Hypothalamus (tissue), 51 donors: ENCODE data around the gene CNGA2.
"Not testable (repeated sequence)": the region's sequence is repeated elsewhere in the genome, so short reads cannot be mapped to it uniquely, and the experiment has no call there.

Source experiments
- DNase-seq, 51 donors: peaks; one replicate each; lab custom pipeline; 2025; lab: John Stamatoyannopoulos, UW

Gene CNGA2

DNA sequence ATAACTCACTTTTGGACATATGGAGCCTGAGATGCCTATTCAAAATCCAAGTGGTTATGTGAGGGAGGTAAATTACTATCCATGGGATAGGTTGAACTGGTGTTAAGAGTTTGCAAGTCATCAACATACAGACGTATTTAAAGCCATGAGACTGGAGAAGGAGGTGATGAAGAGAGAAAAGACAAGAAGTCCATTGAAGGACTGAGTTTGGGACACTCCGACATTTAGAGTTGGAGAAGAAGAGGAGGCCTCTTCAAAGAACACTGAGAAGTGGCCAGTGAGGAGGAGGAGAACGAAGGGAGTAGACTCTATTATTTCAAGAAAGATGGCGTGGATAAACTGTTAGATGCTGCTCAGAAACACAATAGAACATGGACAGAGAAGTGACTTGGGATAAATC is at the start of gene CNGA2:
TSS of gene CNGA2 (plus strand) at position 301 of the 400 bp plus-strand sequence. CDS start 3,738 bp downstream, outside the sequence.
- no peak for DNase-seq

DNA sequence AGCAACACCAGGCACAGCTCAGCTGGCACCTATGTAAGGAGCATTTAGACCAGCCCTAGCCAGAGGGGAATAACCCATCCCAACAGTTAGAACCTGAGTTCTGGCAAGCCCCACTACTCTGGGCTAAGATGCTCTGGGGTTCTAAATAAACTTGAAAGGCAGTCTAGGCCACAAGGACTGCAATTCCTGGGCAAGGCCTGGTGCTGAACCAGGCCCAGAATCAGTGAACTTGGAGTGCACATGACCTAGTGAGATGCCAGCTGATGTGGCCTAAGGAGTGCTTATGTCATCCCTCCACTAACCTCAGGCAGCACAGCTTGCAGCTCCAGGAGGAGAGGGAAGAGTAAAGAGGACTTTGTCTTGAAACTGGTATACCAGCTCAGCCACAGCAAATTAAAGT is 46.9 kb upstream of the CNGA2 start:
- DNase-seq: no peak

DNA sequence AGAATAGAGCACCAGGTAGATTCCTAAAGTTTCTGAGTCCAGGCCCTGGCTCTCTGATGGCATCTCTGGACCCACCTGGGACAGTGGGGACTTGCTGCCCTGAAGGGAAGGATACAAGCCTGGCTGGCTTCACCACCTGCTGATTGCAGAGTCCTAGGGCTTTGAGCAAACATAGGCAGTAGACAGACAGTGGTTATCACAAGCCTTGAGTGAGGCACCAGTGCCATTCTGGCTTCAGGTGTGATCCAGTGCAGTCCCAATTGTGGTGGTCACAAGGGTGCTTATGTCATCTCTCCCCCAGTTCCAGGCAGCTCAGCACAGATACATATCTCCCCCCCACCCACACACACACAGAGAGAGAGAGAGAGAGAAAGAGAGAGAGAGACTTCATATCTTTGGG is 45.9 kb upstream of the CNGA2 start:
- no peak for DNase-seq

DNA sequence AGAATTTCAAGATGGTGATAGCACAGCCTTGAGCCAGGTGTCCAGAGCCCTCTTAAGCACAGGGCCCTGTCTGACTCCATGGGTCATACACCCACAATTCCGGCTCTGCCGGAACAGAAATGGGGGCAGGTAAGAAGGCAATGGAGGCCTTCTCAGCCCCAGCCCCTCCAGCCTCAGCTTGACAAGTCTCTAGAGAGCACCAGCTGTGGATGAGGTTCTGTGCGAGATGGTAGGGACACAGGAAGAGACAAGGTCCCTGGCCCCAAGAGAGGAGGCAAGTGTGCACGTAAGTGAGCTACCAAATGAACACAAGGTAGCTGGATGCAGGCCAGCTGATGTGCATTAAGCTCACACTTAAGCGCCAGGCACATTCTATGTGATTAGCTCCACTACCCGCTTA is 41.7 kb upstream of the CNGA2 start:
- DNase-seq: no peak

DNA sequence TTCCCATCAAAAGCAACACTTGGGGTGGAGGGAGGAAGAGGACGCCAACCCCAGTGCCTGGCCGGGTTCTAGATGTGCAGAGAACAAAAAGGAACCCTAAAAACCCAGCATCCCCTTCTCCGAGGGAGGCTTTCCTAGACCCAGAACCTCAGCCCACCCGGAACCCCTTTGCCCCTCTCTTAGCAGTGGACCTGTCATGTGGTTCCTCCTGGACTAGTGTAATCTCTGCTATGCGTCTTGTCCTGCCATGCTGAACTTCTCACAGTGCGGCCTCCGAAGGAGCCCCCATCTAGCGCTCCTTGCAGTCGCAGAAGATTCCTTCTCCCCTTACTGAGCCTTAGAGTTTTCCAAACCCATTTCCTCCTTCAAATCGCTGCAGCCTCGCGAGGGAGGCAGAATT is 40.4 kb upstream of the CNGA2 start:
- DNase-seq: no peak

DNA sequence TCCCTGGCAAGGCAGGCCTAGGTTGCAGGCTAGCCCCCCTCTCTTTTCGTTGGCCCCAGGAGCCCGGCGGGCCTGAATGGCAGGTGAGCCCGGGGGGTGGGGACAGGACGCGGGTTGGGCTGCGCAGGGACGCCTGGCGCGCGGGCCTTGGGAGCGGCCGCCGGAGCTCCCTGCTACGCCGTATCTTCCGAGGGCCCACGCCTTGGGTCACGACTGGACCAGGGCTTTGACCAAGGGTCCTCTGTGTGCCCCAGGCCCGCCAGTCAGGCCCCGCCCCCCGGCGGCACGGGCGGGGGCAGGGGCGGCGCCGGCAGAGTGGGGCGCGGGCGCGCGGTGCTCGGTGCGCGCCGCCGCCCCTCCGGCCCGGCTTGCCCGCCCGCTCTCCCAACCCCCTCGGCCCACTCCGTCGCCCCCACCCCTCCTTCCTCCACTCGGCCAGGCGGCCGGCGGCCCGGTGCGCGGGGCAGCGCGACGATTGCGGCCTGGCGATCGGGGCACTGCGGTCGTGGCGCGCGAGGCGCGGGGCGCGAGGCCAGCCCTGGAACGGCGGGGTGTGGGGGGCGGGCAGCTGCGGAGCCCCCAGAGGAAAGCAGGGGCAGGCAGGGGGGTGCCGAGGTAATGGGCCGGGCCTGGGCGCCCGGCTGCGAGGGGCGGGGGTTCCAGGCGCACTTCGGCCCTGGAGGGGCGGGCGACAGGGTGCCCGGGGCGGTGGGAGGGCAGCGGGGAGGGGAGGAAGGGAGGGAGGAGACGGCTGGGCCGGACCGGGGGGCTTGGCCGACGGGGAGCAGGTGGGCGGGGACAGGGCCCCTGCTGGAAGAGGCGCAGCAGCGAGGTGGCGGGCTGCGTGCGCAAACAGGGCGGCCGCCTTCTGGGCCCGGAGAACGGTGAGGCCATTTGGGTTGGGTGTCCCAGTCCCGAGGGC is 39.6 kb upstream of the CNGA2 start, which contains the start of gene PRRG3:
TSS of gene PRRG3 (plus strand) at position 798 of the 922 bp plus-strand sequence. CDS start 3,357 bp downstream, outside the sequence.
- peak in 2 of 51 donors; percentile 3 for DNase-seq

DNA sequence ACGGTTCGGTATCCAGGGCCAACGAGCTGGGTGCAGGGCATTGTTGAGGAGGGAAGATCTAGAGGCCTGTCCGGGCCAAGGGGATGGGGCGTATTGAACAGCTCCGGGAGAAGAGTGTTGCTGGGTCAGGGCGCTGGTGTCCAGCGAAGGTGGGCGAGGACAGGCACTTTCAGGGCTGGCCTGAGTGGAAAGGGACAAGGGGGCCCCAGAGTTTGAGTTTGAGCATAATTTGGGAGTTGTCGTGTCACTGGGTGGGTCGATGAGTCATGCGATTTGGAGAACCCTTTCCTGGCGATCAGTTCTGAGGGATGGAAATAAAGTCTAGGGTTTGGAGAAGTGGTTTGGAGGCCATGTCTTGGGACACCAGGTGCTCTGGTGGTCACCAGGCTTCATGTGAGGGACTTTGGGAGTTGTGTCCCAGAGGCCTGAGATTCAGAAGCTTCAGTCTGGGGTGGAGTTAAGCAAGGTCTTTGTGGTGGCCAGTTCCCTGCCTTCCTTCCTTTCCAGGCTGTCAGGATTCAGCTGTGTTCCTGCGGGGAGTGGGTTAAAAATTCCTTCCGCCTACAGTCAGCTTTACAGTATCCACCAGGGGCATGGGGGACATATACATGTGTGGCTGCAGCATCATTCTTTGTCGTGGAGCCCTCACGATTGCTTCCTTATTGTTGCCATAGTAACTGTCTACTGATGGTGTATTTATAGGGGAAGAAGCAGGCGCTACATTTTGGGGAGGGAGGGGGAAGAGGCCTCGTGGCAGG is 38.8 kb upstream of the CNGA2 start:
- peak in 1 of 51 donors; percentile 15 for DNase-seq

DNA sequence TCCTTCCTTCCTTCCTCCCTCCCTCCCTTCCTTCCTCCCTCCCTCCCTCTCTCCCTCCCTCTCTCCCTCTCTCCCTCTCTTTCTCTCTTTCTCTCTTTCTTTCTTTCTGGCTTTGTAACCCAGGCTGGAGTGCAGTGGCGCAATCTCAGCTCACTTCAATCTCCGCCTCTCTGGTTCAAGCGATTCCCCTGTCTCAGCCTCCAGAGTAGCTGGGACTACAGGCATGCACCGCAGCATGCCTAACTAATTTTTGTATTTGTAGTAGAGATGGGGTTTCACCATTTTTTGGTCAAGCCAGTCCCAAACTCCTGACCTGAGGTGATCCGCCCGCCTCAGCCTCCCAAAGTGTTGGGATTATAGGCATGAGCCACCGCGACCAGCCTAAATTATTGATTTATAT is 37.5 kb upstream of the CNGA2 start:
- not testable (repeated sequence) for DNase-seq

DNA sequence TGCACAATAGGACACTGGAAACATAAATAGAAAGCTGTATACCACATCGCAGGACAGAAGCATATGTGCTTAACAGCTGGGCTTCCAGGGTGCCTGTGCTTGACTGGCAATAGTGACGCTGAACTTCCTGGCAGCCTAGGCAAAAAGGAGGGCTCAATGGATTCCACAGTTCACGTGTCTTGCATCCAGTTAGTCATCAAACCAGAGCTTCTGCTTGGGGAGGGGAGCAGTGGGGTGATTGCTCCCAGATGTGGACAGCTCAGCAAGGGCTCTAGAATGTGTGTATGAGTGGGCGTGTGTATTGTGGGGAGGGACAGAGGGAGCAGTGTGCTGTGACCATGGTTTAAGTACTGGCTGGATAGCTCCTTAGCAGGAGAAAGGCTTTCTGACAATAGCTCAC is 37.0 kb upstream of the CNGA2 start:
- no peak for DNase-seq

DNA sequence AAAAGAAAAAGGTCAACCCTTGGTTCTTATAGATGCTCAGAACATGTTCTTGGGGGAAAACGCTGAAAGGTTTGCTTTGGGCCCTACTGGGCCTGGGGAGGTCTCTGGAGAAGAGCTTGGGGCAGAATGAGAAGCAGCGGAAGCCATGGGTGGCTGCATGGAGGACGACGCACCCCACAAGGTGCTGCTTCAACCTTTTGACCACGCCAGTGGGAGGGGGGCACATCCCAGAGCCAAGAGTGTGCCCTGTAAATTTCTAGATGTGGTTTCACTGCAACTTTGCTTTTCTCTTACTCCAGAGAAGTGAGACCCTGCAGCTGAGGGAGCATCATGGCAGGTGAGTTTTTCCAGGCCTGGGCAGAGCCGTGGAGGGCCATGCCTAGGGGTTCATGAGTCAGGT is 36.1 kb upstream of the CNGA2 start:
- DNase-seq: no peak

DNA sequence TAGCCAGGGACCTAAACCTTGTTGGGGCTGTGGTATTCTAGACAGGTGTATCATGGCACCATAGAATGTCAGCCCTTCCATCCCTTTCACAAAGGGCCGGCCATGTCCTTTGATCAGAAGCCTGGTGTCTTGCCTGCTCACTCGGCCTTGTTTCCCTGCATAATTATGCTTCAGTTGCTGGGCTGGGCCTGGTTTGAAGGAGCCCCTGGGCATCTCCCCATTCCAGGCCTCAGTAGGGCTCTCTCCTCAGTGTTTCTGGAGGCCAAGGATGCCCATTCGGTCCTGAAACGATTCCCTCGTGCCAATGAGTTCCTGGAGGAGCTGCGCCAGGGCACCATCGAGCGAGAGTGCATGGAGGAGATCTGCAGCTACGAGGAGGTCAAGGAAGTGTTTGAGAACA is 34.8 kb upstream of the CNGA2 start:
- no peak for DNase-seq

DNA sequence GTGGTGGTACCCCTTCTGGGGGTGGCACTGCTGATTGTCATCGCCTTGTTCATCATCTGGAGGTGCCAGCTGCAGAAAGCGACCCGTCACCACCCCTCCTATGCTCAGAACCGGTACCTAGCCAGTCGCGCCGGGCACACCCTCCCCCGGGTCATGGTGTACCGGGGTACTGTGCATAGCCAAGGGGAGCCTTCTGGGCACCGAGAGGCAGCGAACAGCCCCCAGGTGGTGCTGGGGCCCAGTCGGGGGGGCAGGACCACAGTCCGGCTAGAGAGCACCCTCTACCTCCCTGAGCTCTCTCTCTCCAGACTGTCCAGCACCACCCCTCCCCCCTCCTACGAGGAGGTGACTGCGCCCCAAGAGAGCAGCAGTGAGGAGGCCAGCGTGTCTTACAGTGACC is 34.0 kb upstream of the CNGA2 start:
- no peak for DNase-seq

DNA sequence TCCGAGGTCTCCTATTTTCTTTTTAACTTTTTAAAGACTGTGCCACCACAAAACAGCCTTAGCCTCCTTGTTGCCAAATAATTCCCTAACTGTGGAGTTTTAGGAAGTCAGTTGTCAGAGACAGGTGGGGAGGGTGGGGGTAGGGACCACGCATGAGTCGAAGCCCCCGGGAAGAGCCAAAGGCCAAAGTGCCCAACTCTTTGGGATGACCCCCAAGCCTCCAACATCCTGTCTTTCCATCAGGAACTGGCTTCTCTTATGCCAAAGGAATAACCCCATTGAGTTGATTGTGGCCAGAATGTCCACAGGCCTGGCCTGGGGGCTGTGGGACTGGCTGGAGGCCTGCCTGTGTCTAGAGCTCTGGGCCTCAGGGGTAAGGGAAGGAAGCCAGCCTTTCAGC is 33.5 kb upstream of the CNGA2 start:
- no peak for DNase-seq

DNA sequence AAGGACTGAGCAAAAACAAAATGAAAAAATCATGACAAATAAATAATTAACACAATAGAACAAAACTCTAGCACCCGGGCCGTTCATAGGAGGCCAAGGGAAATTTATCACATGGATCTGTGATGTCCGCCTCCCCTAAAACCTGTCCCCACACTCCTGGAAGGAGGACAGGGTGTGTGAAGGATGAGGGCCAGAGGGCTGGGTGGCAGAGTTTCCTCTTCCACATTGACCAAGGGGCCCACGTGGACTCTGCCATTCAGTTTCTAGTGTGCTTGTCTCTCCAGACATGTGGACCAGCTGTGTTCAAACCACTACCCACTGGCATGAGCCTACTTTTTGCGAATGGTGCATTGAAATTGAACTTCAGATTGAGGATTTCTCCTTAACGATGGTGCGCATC is 33.0 kb upstream of the CNGA2 start:
- DNase-seq: no peak

DNA sequence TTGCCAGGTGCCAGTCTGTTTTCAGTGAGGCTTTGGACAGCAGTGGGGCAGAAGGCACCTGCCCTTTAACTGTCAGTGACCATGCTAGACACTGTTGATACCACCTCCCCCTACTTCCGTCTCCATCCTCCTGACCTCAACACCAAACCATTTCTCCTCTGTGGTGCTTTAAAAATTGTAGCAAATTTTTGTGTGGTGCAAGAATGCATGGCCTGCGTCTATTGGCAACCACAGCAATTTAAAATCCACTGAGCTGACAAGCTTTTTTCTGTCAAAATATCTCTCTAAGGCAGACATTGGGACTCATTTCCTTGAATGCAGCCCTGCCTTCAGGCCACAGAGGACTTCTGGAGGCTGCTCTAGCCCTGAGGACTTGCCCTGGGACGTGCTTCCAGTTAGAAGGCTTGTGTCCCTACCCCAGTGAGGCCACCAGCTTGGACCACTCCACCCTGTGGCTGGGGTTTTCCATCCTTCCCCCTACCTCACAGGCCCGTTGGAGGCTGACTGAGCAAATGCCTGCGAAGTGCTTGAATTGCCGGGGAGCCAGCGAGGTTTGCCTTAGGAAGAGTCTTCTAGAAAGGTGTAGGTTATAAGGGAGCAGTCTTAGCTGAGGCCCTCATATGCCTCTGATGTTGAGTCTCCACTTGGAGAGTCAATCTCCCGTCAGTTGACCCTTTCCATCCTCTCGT is 32.4 kb upstream of the CNGA2 start:
- no peak for DNase-seq

DNA sequence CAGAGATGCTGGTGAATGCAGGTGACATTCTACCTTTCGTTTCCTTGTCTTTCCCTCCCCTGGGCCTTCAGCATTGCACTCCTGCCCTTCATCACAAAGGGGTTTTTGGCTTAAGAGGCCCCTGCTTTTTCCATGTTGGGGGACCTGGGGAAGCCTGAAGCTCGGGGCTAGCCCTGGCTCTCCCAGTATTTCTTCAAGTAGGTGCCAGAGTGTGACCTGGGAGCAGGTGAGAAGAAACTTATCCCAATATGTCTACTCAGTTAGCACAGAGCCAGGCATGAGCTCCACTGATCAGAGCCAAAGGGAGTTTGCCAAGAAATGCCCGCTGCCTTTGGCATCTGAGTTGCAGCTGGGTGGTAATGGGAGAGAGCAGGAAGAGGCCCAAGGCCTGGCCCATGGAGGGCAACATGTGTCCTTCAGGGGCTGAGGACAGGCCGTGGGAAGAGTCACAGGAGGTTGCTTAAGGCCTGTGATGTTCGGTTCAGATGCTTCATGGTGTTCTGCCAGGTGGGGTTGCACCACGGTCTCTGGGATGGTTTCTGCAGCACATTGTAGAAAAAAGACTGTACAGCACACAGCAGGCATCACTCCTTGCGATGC is 31.7 kb upstream of the CNGA2 start:
- DNase-seq: no peak

DNA sequence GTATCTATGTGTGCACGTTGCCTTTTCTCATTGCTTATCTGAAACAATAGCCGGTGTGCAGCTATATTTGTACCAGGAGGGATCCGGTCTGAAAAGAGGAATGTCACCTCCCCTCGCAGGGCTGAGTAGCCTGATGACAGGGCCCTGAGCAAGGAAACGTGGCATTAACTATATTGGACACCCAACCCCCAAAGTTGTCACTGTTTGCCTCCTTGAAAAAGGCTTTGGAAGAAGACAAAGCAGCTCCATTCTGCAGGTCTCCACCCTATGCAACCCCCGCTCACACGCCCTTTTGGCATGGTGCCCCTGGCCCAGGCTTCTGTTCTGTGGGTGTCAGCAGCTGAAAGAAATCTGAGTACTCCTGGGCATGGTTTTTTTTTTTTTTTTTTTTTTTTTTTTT is 31.1 kb upstream of the CNGA2 start:
- peak in 2 of 51 donors; percentile 3 to 9 for DNase-seq

DNA sequence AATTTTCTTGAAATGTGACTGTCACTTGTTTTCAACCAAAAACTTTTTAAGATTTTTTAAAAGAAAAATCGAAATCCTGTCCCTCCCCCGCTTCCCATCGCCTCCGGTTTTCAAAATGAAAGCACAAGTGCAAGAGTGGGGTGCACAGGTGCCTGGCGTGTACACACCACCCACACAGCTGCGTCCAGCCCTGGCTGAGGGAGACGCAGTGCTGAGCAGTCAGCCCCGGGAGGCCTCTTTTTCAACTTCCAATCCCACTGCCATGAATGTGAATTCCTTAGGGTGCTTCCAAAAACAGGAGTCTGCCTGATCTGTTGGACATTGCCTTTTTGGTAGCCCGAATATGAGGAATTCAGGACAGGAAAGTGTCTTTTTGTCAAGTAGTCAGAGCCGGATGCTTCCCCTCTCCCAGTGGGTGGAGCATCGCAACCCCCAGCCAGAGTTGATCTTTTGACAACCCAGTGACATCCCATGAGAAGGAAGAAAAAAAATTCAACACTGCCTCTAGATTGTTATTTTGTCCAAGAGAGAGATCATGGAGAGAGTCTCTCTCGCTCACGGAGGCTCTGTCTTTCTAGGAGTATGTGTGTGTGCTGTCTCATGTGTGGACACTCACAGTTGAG is 30.4 kb upstream of the CNGA2 start:
- DNase-seq: no peak

DNA sequence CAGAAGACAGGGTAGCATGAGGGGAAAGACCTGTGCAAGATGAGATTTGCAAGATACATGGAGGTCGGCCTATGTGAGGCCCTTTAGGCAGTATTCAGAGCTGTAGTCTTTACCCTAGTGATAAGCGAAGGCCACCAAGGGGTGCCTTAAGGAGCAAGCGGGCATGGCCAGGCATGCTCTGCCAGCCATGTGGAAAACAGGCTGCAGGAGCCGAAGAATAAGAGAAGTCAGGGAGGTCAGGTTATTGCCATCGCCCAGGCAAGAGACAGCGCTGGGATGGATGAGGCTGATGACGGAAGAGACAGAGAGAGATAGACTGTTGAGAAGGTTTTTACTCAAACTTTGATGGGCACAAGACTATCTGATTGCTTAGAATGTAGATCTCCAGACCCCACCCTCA is 25.7 kb upstream of the CNGA2 start:
- DNase-seq: no peak

DNA sequence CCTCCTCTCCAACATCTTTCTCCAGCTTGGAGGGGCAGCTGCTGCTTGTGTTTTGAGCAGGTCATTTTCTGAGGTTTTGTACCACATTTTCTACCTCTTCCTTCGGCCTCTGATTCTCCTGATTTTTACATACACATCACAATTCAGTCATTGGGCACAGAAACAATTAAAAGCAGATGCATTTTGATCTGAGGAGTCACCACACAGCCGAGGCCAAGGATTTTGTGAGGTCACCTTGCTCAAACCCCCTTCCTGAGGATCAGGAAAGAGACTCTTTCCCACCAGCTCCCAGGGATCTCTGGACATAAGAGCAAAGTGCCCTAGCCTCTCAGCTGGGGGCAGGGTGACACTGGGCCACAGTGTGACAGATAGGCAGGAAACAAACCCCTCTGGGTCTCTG is 24.1 kb upstream of the CNGA2 start:
- no peak for DNase-seq
